Measurements from ENCODE around the gene CSNK1A1L.
"Not testable (repeated sequence)": the region's sequence is repeated elsewhere in the genome, so short reads cannot be mapped to it uniquely, and the experiment has no call there.

CSNK1A1L gene

DNA sequence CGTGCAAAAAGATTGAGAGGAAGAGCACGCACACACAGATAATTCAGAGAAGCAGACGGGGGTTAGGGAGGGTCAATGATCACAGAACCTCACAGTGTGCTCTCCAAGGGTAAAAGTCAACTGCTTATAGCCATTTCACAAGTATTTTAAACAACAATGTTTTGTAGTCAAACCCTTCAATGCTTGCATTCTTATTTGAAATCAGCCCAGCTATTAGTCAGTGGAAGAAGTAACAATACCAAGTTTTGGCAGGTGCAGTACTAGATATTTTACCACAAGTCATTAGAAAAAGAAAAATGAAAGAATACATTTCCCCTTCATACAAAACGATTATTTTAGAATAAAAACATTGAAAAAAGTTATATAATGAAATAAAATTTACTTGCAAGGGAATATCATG lies 2.6 kb downstream of the CSNK1A1L start:
- DNase-seq = no peak

GRCh38 chr13:37101201-37101600 lies 4.3 kb downstream of the CSNK1A1L start:
- no peak for DNase-seq

GRCh38 chr13:37100731-37101130 lies 4.7 kb downstream of the CSNK1A1L start:
- no peak for DNase-seq

DNA sequence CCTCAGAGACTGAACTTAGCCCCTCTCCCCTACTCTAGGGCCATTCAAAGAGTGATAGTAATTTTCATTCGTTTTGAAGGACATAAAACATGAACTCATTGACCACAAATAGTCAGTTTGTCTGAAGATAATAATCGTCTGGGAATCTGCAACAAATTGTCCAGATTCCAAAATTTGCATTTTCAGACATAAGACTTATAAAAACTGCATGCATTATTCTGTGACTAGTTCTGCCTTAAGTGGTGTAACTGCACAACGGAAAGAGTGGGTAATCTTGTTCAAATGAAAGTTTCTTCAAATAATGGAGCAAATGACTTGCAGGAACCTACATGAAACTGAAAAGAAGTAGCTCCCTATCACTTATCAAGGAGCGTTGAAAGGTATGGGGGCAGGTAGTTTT lies 8.4 kb downstream of the CSNK1A1L start:
- DNase-seq = no peak

DNA sequence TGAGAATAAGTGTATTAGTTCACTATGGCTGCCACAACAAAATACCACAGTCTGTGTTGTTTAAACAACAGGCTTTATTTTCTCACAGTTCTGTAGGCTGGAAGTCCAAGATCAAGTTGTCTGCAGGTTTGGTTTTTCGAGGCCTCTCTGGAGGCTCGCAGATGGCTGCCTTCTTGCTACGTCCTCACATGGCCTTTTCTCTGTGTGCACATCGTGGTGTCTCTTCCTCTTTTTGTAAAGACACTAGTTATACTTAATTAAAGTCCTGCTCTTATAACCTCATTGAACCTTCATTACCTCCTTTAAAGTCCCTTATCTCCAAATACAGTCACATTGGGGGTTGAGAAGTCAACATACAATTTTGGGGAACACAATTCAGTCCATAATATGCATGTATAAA lies 10.6 kb downstream of the CSNK1A1L start:
- DNase-seq = no peak

DNA sequence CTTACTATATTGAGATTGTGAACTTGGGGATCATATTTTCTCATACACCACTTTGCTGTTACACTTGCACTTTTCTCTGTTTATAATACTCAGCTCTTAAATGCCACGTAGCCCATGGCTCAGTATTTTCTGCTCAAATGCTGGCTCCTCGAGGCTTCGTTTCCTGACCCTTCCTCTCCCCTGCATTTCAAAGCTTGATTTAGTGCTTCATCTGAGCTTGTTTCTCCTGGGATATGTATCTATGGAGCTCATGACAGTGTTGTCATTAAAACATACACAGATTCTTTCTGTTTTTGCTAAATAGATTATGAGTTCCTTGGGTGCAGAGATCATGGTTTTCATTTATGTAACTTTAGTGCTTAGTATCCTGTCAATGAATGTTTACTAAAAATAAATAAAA lies 11.4 kb downstream of the CSNK1A1L start:
- DNase-seq = no peak

DNA sequence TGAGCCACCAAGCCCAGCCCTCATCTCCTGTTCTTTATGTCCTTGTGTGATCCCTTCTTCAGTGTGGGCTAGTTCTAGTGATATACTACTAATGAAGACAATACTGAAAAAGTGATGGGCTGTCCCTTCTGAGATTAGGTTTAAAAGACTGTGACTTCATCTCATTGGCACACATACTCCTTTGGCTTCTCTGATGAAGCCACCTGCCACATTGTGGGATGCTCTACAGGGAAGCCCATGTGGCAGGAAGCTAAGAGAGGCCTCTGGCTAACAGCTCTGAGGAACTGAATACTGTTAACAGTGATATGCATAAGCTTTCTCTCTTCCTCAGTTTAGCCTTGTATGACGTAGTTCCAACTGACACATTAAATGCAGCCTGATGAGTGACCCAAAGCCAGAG lies 13.6 kb downstream of the CSNK1A1L start:
- no peak for DNase-seq

DNA sequence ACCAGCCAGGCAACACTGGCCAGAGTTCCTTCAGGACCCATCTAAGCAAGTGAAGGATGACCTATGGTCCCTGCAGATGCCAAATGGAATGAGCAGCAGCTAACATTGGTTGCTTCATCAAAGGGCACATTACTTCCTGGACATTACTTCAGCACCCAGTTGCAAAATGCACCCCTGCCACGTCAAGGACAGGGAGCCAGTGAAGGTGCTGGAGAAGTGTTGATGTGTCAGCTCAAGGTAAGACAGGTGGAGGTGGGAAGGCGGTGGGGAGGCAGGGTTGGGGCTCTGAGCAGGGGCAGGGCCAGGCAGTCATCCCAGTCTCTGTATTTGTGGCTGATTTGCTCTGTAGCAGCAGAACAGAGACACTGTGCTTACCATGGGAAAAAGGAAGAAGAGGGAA lies 14.6 kb downstream of the CSNK1A1L start:
- DNase-seq = no peak

DNA sequence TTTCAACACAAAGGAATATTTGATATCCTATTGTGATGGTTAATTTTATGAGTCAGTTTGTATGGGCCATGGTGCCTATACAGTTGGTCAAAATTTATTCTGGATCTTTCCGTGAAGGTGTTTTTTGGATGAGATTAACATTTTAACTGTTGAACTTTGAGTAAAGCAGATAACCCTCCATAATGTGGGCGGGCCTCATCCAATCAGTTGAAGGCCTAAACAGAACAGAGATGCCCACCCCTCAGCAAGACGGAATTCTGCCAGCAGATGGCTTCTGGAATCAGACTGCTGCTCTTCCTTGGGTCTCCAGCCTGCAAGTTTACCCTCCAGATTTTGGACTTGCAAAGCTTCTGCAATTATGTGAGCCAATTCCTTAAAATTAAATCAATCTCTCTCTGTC lies 16.0 kb downstream of the CSNK1A1L start:
- no peak for DNase-seq

DNA sequence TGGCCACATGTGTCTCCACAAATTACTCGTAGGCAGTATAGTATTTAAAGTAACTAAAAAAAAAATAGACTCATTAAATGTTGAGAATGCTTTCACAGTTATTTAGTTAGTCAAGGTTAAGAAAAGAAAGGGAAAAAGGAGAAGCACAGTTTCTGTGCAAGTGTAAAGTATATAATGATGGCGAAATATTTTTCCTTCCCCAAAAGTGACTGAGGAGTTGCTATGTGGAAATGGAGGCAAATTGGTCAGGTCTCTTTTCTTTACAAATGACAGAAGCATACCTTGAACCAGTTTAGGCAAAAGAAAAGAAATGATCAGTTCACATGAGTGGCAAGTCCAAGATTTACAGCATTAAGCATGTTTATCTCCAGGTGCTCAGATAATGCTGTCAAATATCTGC lies 18.0 kb downstream of the CSNK1A1L start:
- no peak for DNase-seq

DNA sequence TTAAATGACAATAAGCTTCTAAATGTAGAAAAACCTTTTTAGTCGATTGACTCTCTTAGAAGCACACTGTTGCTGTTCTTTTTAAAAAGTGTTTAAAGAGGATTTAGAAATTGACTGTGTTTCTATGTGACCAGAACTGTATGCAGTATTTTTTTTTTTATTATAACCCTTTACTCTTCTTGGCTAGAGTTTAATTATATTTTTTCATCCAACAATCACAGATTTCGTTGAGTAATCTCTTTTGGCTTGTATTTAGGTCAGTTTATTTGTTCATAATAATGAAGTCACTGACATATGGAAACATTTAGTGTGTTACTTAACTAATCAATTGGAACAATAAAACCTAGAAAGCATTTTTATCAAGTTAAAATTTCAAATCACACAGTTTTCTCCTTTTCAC lies 19.9 kb downstream of the CSNK1A1L start:
- DNase-seq = no peak

GRCh38 chr13:37076818-37077217 lies 28.6 kb downstream of the CSNK1A1L start:
- DNase-seq = no peak

- no peak for DNase-seq
These were observed 30.3 kb downstream of the CSNK1A1L start for GRCh38 chr13:37075164-37075563.

- no peak for DNase-seq
These were observed 30.8 kb downstream of the CSNK1A1L start for GRCh38 chr13:37074703-37075102.

- no peak for DNase-seq
These were observed 33.4 kb downstream of the CSNK1A1L start for GRCh38 chr13:37072024-37072423.

GRCh38 chr13:37070956-37071355 lies 34.5 kb downstream of the CSNK1A1L start:
- DNase-seq = no peak

DNA sequence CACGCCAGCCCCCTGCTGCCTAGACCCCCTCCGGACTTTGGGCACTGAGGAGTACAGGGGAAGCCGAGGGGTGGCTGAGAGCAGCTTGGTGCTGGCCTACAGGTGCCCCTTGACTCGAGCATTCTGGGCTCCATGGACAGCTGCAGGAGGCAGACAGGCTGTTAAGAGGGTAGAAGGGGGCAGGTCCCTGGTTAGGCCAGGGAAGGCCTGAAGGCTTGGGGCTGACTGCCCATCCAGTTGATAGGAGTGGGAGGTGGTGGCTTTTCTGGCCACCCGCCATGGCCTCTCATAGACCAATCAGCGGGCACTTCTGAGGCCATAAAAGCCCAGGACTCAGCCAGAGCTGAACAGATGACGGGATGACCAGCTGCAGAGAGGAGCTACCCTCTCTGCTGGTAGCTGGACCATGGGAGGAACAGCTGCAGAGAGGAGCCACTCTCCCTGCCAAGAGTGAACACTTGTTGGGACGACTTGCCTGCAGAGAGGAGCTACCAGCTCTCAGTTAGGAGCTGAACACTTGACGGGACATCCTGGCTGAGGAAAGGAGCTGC lies 35.2 kb downstream of the CSNK1A1L start:
- no peak for DNase-seq

- DNase-seq = no peak
These were observed 35.8 kb downstream of the CSNK1A1L start for GRCh38 chr13:37069597-37070103.

DNA sequence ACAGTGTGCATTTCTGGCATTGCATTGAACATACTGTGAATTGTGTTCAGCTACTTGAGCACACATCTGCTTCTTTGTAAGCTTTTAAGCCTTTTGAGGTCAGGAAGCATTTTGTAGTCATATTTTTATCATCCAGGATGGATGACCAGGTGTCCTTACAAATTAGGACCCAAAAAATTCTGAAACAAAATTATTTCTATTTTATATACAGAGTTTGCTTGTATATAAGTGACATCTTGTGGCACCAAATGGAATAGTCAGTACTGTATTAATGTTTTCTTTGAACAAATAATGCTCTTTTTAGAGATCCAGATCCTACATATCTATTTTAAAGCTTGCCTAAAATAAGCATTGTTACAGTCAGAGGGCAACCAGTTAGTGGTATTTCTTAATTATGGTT lies 36.5 kb downstream of the CSNK1A1L start:
- no peak for DNase-seq

- no peak for DNase-seq
These were observed 37.6 kb downstream of the CSNK1A1L start for GRCh38 chr13:37067874-37068273.

GRCh38 chr13:37065890-37066526 lies 39.5 kb downstream of the CSNK1A1L start:
- DNase-seq = no peak

DNA sequence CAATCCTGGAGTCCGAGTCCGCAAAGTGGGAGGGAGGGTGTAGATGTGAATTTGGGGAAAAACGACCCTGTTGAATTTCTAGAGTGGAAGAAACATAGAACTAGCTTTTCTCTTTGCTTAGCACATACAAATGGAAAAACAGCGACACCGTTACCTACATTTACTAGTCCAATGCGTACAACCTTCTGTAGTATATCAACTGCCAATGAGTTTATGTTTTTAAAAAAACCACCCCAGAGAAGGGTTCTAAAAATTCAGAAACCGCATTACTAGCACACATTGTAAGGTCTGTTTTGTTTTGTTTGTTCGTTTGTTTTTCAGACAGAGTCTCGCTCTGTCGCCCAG lies 45.6 kb downstream of the CSNK1A1L start:
- no peak for DNase-seq

GRCh38 chr13:37058910-37059847 lies 46.3 kb downstream of the CSNK1A1L start, which contains the start of gene SUPT20H:
Gene SUPT20H, minus strand, starts transcription at chr13:37059688. Its CDS starts 8,198 bp downstream, at chr13:37051490.
- DNase-seq = peak; percentile 14

DNA sequence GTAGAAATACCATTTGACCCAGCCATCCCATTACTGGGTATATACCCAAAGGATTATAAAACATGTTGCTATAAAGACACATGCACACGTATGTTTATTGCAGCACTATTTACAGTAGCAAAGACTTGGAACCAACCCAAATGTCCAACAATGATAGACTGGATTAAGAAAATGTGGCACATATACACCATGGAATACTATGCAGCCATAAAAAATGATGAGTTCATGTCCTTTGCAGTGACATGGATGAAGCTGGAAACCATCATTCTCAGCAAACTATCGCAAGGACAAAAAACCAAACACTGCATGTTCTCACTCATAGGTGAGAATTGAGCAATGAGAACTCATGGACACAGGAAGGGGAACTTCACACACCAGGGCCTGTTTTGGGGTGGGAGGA lies 49.2 kb downstream of the CSNK1A1L start:
- DNase-seq = not testable (repeated sequence)
